Measurements from ENCODE around the gene SOSTDC1. TPM values are rescaled to one million over a fixed set of nuclear protein-coding genes. Genes with fewer than 3 reads are reported as not detected.

Gene SOSTDC1
- total RNA-seq, 1 donor from 2014 or later: 8.4 TPM

Small RNA genes within 50 kb of the gene (small RNA-seq; reads per million reads assigned to genes)
- gene AC005014.3: not detected

Other genes with a start within 250 kb of the SOSTDC1 start
- gene CRPPA, start 44.2 kb downstream of the SOSTDC1 start, total RNA-seq: 16.7 TPM
- not detected for gene LRRC72, start 61.1 kb upstream of the SOSTDC1 start, total RNA-seq
- 30.3 TPM for gene ANKMY2, start 180.0 kb upstream of the SOSTDC1 start, total RNA-seq
- 155 TPM for gene BZW2, start 180.4 kb upstream of the SOSTDC1 start, total RNA-seq

Measured in skeletal muscle tissue (tissue), 2 donors.